K562 (cell line): ENCODE data around the gene ZFPM1. TPM values are rescaled to one million over a fixed set of nuclear protein-coding genes. Genes with fewer than 3 reads are reported as not detected.

Source experiments
- ATAC-seq: fragments of 200-7000 bp; cut with Tn5 transposase; 3 replicates; pipeline ENCODE4 v1.9.1; 2020; ENCODE audit warnings: moderate library complexity
- BruUV-seq: library from RNA; stranded (reverse); fragments of 400-500 nt; replicated peaks from 2 replicates; lab custom pipeline; 2021; lab: Mats Ljungman, UMichigan
- CTCF ChIA-PET: fragments of 300-600 bp; formaldehyde crosslinking; extraction: SDS; loops from one replicate; lab custom pipeline; 2021; ENCODE audit warnings: low intra/inter-chr PET ratio; lab: Yijun Ruan, JAX
- POLR2A ChIA-PET: fragments of 300-600, 350-650 bp; sonication (Branson Sonifier 250); formaldehyde crosslinking; extraction: SDS; loops from one replicate; lab custom pipeline; 2021; ENCODE audit warnings: antibody characterized with exemption, inconsistent platforms; lab: Yijun Ruan, JAX
- DNase-seq, 4 experiments: peaks; one replicate each; pipeline versions ENCODE4 v3.0.0 to v3.0.0-alpha.2; 2011 to 2018; ENCODE audit warnings: low spot score in 3 of 4, mixed read lengths in 3 of 4; ENCODE audit errors: extremely low read depth in 1 of 4
- FAIRE-seq: peaks from 2 replicates; lab custom pipeline; 2011; peaks lifted over from hg19 to GRCh38; lab: Jason Lieb, UNC
- H2AFZ ChIP-seq: 2 replicates; pipeline ENCODE4 v1.6.0; 2011; ENCODE audit warnings: low read depth, low read length, control low read depth, inconsistent platforms
- H3K27ac ChIP-seq: fragments of 200-600 bp; 3 replicates; pipeline ENCODE4 v1.8.0; 2011; ENCODE audit warnings: low read depth, mild to moderate bottlenecking, control low read depth, inconsistent platforms, low read length, moderate library complexity, mixed read lengths; ENCODE audit errors: extremely low read depth
- H3K27me3 ChIP-seq, 2 experiments: fragments of 300-600 bp in 1 of 2; 2 replicates in 1 of 2; 3 replicates in 1 of 2; pipeline versions ENCODE4 v1.6.0 to v1.8.0; 2011; ENCODE audit warnings: inconsistent platforms in 2 of 2, low read length in 2 of 2, mild to moderate bottlenecking in 1 of 2, mixed read lengths in 1 of 2, moderate library complexity in 1 of 2; ENCODE audit not compliant: control insufficient read depth in 2 of 2, insufficient read depth in 2 of 2
- H3K36me3 ChIP-seq: fragments of 300-600 bp; 3 replicates; pipeline ENCODE4 v1.8.0; 2011; ENCODE audit warnings: mild to moderate bottlenecking, low read length, inconsistent platforms; ENCODE audit not compliant: control insufficient read depth, insufficient read depth
- H3K4me1 ChIP-seq, 2 experiments: fragments of 200-600 bp in 1 of 2; replicated peaks in 1 of 2; 2 replicates in 1 of 2; 3 replicates in 1 of 2; pipeline versions ENCODE4 v1.5.1 to v1.8.0; 2011; ENCODE audit warnings: inconsistent platforms in 2 of 2, low read length in 2 of 2, mild to moderate bottlenecking in 1 of 2, mixed read lengths in 1 of 2, moderate library complexity in 1 of 2; ENCODE audit not compliant: control insufficient read depth in 2 of 2, insufficient read depth in 2 of 2
- H3K4me2 ChIP-seq: 2 replicates; pipeline ENCODE4 v1.6.1; 2011; ENCODE audit warnings: low read length, control low read depth, inconsistent platforms, mixed read lengths; ENCODE audit not compliant: insufficient read depth
- H3K4me3 ChIP-seq: fragments of 200-600 bp; sonication (generic), shearing (Covaris generic); 2 replicates; pipeline ENCODE4 v1.5.1; 2016; ENCODE audit warnings: control low read depth, inconsistent platforms
- H3K79me2 ChIP-seq: fragments of 200-600 bp; 3 replicates; pipeline ENCODE4 v1.8.0; 2011; ENCODE audit warnings: low read length, inconsistent platforms; ENCODE audit not compliant: control insufficient read depth, insufficient read depth
- H3K9ac ChIP-seq, 2 experiments: 2 replicates each; pipeline versions ENCODE4 v1.6.0 to v1.6.1; 2011; ENCODE audit warnings: low read depth in 2 of 2, low read length in 2 of 2, control low read depth in 1 of 2, inconsistent platforms in 1 of 2, mild to moderate bottlenecking in 1 of 2, mixed read lengths in 1 of 2; ENCODE audit not compliant: insufficient read depth in 1 of 2
- H3K9me1 ChIP-seq: one replicate; pipeline ENCODE4 v1.6.0; 2011; ENCODE audit warnings: inconsistent platforms, mild to moderate bottlenecking, low read length, moderate library complexity; ENCODE audit not compliant: control insufficient read depth, insufficient read depth
- H3K9me3 ChIP-seq: replicated peaks from 2 replicates; pipeline ENCODE4 v1.5.1; 2011; ENCODE audit warnings: low read depth, low read length, inconsistent platforms; ENCODE audit not compliant: control insufficient read depth, insufficient read depth
- H4K20me1 ChIP-seq: replicated peaks from 2 replicates; pipeline ENCODE4 v1.6.1; 2011; ENCODE audit warnings: low read length, inconsistent platforms, mixed read lengths; ENCODE audit not compliant: control insufficient read depth, insufficient read depth
- CREM ChIP-seq: IDR thresholded peaks from 2 replicates; pipeline ENCODE4 v1.6.1; 2014; ENCODE audit warnings: antibody characterized with exemption, low read depth
- HDAC8 ChIP-seq: fragments of 450-650 bp; IDR thresholded peaks from 2 replicates; pipeline ENCODE4 v1.6.1; 2016; ENCODE audit warnings: mild to moderate bottlenecking, missing genetic modification characterization, moderate library complexity, missing compliant biosample characterization
- ZNF124 ChIP-seq: sonication (generic); formaldehyde crosslinking; IDR thresholded peaks from 2 replicates; pipeline ENCODE4 v1.8.1; 2022; ENCODE audit warnings: missing genetic modification reagents
- ZNF212 ChIP-seq: fragments of 450-650 bp; formaldehyde crosslinking; IDR thresholded peaks from 2 replicates; pipeline ENCODE4 v1.4.0; 2020; ENCODE audit warnings: mild to moderate bottlenecking
- WGBS: fragments of 100-300 bp; shearing (Covaris generic); methylation state at CpG from one replicate; pipeline ENCODE4 v1.1.6; 2016; ENCODE audit warnings: low coverage, mixed read lengths; ENCODE audit not compliant: insufficient coverage; ENCODE audit errors: missing lambda C conversion rate; 5-methylcytosine and 5-hydroxymethylcytosine counted together
- in situ Hi-C: fragments of 300-500 bp; cut with MboI; formaldehyde crosslinking; loops from 4 replicates; pipeline ENCODE4 v1.15.0; 2018; ENCODE audit warnings: inconsistent platforms, mixed read lengths
- intact Hi-C: fragments of 100-400 bp; cut with micrococcal nuclease; formaldehyde crosslinking; loops from 2 replicates; pipeline ENCODE4 v1.14.2; 2022
- polyA plus RNA-seq, 8 experiments: library from polyadenylated mRNA; depleted of rRNA in 4 of 8; stranded (reverse) in 5 of 8; unstranded in 3 of 8; fragments of >200 nt; fragmentation: Nextera tagmentation in 2 of 8; fragmentation: Illumina TruSeq in 1 of 8; extraction: Ambion mirVana in 2 of 8; extraction: Trizol in 1 of 8; gene quantifications; 2 replicates each; pipeline versions ENCODE4 v1.2.1 to v1.2.3, GENCODE V29; 2011 to 2014; ENCODE audit warnings: inconsistent platforms in 1 of 8, missing spikeins in 1 of 8
- total RNA-seq, 7 experiments: library from RNA; depleted of rRNA in 6 of 7; stranded (reverse); fragments of >200 nt in 6 of 7; fragmentation: Illumina TruSeq in 2 of 7; extraction: Trizol in 2 of 7; gene quantifications; 2 replicates each; pipeline versions ENCODE4 v1.2.1 to v1.2.3, GENCODE V29; 2011 to 2021; ENCODE audit warnings: low replicate concordance in 1 of 7
- TF ChIP-seq, protein P1 (sequence below), 2 experiments: IDR thresholded peaks; 2 replicates each; pipeline ENCODE4 v1.6.1; 2012; ENCODE audit warnings: improper control_type of control experiment in 2 of 2, low read depth in 2 of 2, low read length in 2 of 2, borderline replicate concordance in 1 of 2

Gene ZFPM1
- total and polyA plus RNA-seq, 9 of the 15 experiments (the other 6 are each of a cell fraction or from before 2014, with no cell fraction given) = 0.03 to 35.9 (median 1.4) TPM

DNA sequence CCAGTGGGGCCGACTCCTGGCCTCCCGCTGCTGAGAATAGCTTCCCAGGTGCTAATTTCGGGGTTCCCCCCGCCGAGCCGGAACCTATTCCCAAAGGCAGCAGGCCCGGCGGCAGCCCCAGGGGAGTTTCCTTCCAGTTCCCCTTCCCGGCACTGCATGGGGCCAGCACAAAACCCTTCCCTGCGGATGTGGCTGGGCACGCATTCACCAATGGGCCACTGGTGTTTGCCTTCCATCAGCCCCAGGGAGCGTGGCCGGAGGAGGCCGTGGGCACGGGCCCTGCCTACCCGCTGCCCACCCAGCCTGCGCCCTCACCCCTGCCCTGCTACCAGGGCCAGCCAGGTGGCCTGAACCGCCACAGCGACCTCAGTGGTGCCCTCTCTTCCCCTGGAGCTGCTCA is 24.9 kb upstream of the ZFPM1 start:
- Histone ChIP-seq H3K9ac (no peak overlapping the region), H3K4me3 (no peak overlapping the region), H4K20me1 (no peaks in the 10 kb centered on the region), H2AFZ (no peak overlapping the region), H3K4me2 (no peak overlapping the region), H3K9me3 (no peaks in the 10 kb centered on the region), H3K27ac (no peak overlapping the region), H3K27me3 (peaks cover 33 to 72% of the 10 kb centered on the region in 2 experiments), H3K9me1 (no peaks in the 10 kb centered on the region), H3K79me2 (no peaks in the 10 kb centered on the region), H3K4me1 (peaks cover 0 to 55% of the 10 kb centered on the region in 2 experiments; a peak in 3 of 5 replicates), H3K36me3 (no peaks in the 10 kb centered on the region)
- no TSS peak for BruUV-seq
- ATAC-seq (no peak), DNase-seq (no peak), FAIRE-seq (no peak)
- TF ChIP-seq CREM (no peak), ZNF124 (CRISPR knock-in tag) (no peak), ZNF212 (CRISPR knock-in tag) (no peak), HDAC8 (tag) (no peak)
- TF ChIP-seq, protein P1, sequence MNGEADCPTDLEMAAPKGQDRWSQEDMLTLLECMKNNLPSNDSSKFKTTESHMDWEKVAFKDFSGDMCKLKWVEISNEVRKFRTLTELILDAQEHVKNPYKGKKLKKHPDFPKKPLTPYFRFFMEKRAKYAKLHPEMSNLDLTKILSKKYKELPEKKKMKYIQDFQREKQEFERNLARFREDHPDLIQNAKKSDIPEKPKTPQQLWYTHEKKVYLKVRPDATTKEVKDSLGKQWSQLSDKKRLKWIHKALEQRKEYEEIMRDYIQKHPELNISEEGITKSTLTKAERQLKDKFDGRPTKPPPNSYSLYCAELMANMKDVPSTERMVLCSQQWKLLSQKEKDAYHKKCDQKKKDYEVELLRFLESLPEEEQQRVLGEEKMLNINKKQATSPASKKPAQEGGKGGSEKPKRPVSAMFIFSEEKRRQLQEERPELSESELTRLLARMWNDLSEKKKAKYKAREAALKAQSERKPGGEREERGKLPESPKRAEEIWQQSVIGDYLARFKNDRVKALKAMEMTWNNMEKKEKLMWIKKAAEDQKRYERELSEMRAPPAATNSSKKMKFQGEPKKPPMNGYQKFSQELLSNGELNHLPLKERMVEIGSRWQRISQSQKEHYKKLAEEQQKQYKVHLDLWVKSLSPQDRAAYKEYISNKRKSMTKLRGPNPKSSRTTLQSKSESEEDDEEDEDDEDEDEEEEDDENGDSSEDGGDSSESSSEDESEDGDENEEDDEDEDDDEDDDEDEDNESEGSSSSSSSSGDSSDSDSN (IDR thresholded peaks at IDR 0.05; ENCODE audit: borderline replicate concordance in 1 of 2, low read depth in 2 of 2, low read length in 2 of 2) = peak in 1 of 2 experiments; percentile 14; a peak in 1 of 4 replicates
- WGBS = 10% methylated on average over 12 of the region's 19 CpGs
- POLR2A ChIA-PET = no interaction called here
- CTCF ChIA-PET = no interaction called here
- intact Hi-C loops = no loop called here
- in situ Hi-C loops = no loop called here
